Measurements from ENCODE around the gene ATP6AP1.
"Not testable (repeated sequence)": the region's sequence is repeated elsewhere in the genome, so short reads cannot be mapped to it uniquely, and the experiment has no call there.

The ATP6AP1 gene

DNA sequence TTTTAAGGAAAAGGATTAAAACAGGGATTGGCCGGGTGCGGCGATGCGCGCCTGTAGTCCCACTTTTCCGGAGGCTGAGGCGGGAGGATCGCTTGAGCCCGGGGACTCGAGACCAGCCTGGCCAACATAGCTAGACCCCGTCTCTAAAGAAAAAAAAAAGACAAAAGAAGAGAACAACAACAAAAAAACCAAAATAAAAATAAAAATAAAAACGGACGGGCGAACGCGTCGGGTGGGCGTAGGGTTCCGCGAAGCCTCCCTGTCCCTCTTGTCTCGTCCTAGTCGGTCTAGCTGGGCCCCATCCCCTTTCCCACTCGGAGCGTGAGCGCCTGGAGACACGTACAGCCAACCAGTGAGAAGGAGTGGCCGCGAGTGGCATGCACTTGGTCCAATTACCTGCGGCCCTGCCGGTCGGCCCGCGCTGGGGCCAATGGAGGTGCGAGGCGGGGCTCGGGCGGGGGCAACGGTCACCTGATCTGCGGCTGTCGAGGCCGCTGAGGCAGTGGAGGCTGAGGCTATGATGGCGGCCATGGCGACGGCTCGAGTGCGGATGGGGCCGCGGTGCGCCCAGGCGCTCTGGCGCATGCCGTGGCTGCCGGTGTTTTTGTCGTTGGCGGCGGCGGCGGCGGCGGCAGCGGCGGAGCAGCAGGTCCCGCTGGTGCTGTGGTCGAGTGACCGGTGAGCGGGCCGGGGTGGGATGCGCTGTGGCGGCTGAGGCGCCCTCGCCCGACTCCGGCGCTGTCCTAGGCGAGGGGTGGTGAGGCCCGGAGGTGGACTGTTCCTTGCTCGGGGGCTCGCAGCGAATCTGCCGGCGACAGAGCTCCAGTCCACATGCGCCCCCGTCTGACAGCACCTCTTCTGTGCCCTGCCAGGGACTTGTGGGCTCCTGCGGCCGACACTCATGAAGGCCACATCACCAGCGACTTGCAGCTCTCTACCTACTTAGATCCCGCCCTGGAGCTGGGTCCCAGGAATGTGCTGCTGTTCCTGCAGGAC, at the start of gene ATP6AP1:
ATP6AP1 (plus strand) TSS at position 502 of the 996 bp plus-strand sequence; CDS start at position 518, 16 bp downstream.
- in situ Hi-C loops (cut with MboI; ENCODE audit: low sequenced_read_pairs), result no loop called here
- no peaks in the 10 kb centered on the region for H3K9me3 ChIP-seq
- H3K27me3 ChIP-seq (ENCODE audit: low read depth), result no peaks in the 10 kb centered on the region
- peaks cover 26% of the 10 kb centered on the region for H3K36me3 ChIP-seq (replicated peaks)
- peak within 1 kb of the TSS; percentile 63 for H3K4me3 ChIP-seq
- H3K4me1 ChIP-seq, result peaks cover 16% of the 10 kb centered on the region
- peak; percentile 95 to 98 for DNase-seq (ENCODE audit: low spot score in 2 of 2)

DNA sequence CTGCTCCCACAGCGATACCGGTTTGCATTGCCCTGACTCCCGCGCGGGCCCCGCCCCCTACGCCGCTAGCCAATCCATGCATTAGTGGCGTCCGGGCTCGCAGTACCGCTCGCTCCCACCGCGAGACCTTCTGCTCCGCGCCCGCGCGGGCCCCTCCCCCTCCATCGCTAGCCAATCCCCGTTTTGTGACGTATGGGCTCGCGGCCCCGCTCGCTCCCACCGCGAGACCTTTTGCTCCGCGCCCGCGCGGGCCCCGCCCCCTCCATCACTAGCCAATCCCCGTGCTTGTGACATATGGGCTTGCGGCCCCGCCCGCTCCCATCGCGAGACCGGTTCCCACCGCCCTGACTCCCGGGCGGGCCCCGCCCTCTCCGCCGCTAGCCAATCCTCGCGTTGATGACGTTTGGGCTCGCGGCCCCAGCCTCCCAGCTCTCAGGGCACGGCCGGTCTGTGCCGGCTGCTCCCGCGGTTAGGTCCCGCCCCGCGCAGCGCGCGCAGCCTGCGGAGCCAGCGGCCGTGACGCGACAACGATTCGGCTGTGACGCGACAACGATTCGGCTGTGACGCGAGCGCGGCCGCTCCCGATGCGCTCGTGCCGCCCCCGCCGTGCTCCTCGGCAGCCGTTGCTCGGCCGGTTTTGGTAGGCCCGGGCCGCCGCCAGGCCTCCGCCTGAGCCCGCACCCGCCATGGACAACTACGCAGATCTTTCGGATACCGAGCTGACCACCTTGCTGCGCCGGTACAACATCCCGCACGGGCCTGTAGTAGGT, 49.5 kb upstream of the ATP6AP1 start, which contains the start of gene EMD:
EMD (plus strand) TSS at position 497 of the 770 bp plus-strand sequence; CDS start at position 687, 190 bp downstream.
- Histone ChIP-seq H3K4me1 (peaks cover 29% of the 10 kb centered on the region), H3K27me3 (ENCODE audit: low read depth) (no peaks in the 10 kb centered on the region), H3K4me3 (peak within 1 kb of the TSS; percentile 90), H3K36me3 (replicated peaks) (peaks cover 35% of the 10 kb centered on the region), H3K9me3 (no peaks in the 10 kb centered on the region)
- peak; percentile 99 to 100 for DNase-seq (ENCODE audit: low spot score in 2 of 2)
- in situ Hi-C loops (cut with MboI; ENCODE audit: low sequenced_read_pairs), result loop anchor here (25.0 kb wide), 1 partner anchor 383 kb away; the partner anchor contains the start of genes DKC1 and GAB3

DNA sequence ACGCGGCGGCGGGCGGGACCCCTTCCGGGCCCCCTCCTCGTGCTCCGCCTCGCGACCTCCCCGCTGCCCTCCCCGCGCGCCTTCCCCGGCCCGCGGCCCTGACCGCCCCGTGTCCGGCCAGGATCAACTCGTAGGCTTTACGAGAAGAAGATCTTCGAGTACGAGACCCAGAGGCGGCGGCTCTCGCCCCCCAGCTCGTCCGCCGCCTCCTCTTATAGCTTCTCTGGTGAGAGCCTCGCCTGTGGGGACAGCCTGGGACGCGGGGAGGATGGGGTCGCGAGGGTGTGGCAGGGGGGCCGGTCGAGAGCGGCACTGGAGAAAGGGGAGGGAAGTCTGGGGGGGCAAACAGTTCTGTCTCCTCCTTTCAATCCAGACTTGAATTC, 48.9 kb upstream of the ATP6AP1 start:
- H3K4me3 ChIP-seq, result peak overlapping the region; percentile 90
- peaks cover 26% of the 10 kb centered on the region for H3K4me1 ChIP-seq
- in situ Hi-C loops (cut with MboI; ENCODE audit: low sequenced_read_pairs), result loop anchor here (25.0 kb wide), 1 partner anchor 383 kb away; the partner anchor contains the start of genes DKC1 and GAB3
- peaks cover 35% of the 10 kb centered on the region for H3K36me3 ChIP-seq (replicated peaks)
- no peak for DNase-seq (ENCODE audit: low spot score in 2 of 2)
- H3K27me3 ChIP-seq (ENCODE audit: low read depth), result no peaks in the 10 kb centered on the region
- H3K9me3 ChIP-seq, result no peaks in the 10 kb centered on the region

DNA sequence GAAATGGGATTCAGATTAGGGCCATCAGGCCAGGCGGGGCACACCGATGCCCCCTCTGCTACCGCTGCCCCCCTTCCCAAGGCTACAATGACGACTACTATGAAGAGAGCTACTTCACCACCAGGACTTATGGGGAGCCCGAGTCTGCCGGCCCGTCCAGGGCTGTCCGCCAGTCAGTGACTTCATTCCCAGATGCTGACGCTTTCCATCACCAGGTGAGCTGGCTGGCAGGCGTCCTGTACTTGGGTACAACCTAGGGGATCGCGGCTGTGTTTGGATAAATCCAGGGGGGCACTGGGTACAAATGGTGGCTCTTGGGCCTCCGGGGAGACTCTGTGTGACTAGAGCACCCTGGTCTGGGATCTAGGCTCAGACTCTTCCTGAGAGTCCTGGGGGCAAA, 48.3 kb upstream of the ATP6AP1 start:
- Histone ChIP-seq H3K4me1 (peaks cover 21% of the 10 kb centered on the region), H3K27me3 (ENCODE audit: low read depth) (no peaks in the 10 kb centered on the region), H3K9me3 (no peaks in the 10 kb centered on the region), H3K36me3 (replicated peaks) (peaks cover 35% of the 10 kb centered on the region), H3K4me3 (peak overlapping the region; percentile 90)
- no peak for DNase-seq (ENCODE audit: low spot score in 2 of 2)
- in situ Hi-C loops (cut with MboI; ENCODE audit: low sequenced_read_pairs), result loop anchor here (25.0 kb wide), 1 partner anchor 382 kb away; the partner anchor contains the start of genes DKC1 and GAB3

- in situ Hi-C loops (cut with MboI; ENCODE audit: low sequenced_read_pairs), result loop anchor here (25.0 kb wide), 1 partner anchor 382 kb away; the partner anchor contains the start of genes DKC1 and GAB3
- no peaks in the 10 kb centered on the region for H3K27me3 ChIP-seq (ENCODE audit: low read depth)
- H3K36me3 ChIP-seq (replicated peaks), result peaks cover 35% of the 10 kb centered on the region
- no peak for DNase-seq (ENCODE audit: low spot score in 2 of 2)
- no peaks in the 10 kb centered on the region for H3K9me3 ChIP-seq
- peak overlapping the region; percentile 90 for H3K4me3 ChIP-seq
- peaks cover 21% of the 10 kb centered on the region for H3K4me1 ChIP-seq
Measured at GRCh38 chrX:154380787-154381186, 47.7 kb upstream of the ATP6AP1 start.

- peaks cover 21% of the 10 kb centered on the region for H3K4me1 ChIP-seq
- no peaks in the 10 kb centered on the region for H3K9me3 ChIP-seq
- H3K4me3 ChIP-seq, result no peak overlapping the region
- DNase-seq (ENCODE audit: low spot score in 2 of 2), result peak in 1 of 2 experiments; percentile 51
- in situ Hi-C loops (cut with MboI; ENCODE audit: low sequenced_read_pairs), result loop anchor here (25.0 kb wide), 1 partner anchor 381 kb away; the partner anchor contains the start of genes DKC1 and GAB3
- peaks cover 35% of the 10 kb centered on the region for H3K36me3 ChIP-seq (replicated peaks)
- H3K27me3 ChIP-seq (ENCODE audit: low read depth), result no peaks in the 10 kb centered on the region
Measured at GRCh38 chrX:154381271-154381670, 47.2 kb upstream of the ATP6AP1 start.

DNA sequence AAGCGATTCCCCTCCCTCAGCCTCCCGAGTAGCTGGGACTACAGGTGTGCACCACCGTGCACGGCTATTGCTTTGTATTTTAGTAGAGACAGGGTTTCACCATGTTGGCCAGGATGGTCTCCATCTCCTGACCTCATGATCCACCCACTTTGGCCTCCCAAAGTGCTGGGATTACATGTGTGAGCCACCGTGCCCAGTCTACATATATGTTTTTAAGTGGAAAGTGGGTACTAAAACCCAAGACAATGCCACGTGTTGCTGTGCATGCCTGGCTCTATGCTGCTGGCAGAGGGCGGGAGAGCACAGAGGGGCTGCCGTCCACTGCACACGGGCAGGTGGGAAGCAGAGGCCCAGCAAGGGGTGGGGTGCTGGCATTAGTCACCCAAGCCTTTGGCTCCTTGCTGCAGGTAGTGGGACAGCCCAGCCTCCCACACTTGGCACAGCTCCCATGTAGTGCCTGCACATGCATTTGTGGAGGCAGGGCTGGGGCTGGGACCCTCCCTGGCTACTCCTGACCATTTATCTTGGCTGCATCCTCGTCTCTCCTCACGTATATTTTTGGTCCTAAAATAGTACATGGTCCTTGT, 45.9 kb upstream of the ATP6AP1 start:
- no peaks in the 10 kb centered on the region for H3K9me3 ChIP-seq
- in situ Hi-C loops (cut with MboI; ENCODE audit: low sequenced_read_pairs), result loop anchor here (25.0 kb wide), 1 partner anchor 380 kb away; the partner anchor contains the start of genes DKC1 and GAB3
- no peak for DNase-seq (ENCODE audit: low spot score in 2 of 2)
- peaks cover 32% of the 10 kb centered on the region for H3K36me3 ChIP-seq (replicated peaks)
- H3K4me1 ChIP-seq, result peaks cover 21% of the 10 kb centered on the region
- no peak overlapping the region for H3K4me3 ChIP-seq
- H3K27me3 ChIP-seq (ENCODE audit: low read depth), result no peaks in the 10 kb centered on the region

DNA sequence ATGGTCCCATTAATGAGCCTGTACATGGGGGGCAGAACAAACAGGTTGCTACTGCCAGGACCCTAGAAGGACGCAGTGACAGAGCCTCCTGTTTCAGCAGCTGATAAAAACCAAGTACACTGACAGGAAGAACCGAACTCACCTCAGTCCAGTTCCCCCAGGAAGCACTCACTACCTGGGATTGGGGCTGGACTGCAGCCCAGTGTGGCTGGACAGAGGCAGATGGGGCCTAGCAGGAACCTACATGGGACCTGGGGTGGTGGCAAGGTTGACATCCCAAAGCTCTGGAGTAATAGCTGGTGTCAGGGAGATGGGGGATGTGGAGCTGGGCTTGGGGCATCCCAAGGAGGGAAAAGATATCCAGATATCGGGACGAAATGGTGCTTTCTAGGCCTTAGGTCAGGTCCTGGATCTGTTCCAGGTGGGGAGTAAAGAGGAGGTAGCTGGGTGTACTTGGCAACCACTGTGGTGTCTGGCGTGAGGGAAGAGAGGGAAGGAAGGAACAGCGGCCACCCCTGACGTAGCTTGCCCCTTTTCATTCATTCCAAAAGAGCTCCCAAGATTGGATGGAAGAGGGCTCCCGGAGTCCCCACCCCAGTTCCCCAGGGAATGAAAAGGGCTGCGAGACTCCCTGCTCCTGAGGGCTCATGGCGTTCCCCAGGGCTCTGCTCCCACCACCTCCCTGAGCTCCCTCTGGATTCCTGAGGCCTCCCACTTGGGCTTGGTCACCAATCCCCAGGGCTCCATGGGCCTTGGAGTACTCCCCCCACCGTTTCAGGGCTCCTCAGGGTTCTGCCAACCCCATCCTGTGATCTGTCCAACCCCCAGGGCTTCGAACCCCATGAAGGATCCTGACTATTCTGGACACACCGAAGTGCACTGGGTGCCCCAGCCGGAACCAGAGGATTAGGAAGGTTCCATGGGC, 44.9 kb upstream of the ATP6AP1 start:
- no peaks in the 10 kb centered on the region for H3K9me3 ChIP-seq
- in situ Hi-C loops (cut with MboI; ENCODE audit: low sequenced_read_pairs), result loop anchor here (25.0 kb wide), 1 partner anchor 379 kb away; the partner anchor contains the start of genes DKC1 and GAB3
- peaks cover 32% of the 10 kb centered on the region for H3K36me3 ChIP-seq (replicated peaks)
- H3K27me3 ChIP-seq (ENCODE audit: low read depth), result no peaks in the 10 kb centered on the region
- no peak for DNase-seq (ENCODE audit: low spot score in 2 of 2)
- H3K4me3 ChIP-seq, result no peak overlapping the region
- H3K4me1 ChIP-seq, result peaks cover 14% of the 10 kb centered on the region

GRCh38 chrX:154384284-154384892, 44.1 kb upstream of the ATP6AP1 start:
- in situ Hi-C loops (cut with MboI; ENCODE audit: low sequenced_read_pairs), result loop anchor here (25.0 kb wide), 1 partner anchor 378 kb away; the partner anchor contains the start of genes DKC1 and GAB3
- DNase-seq (ENCODE audit: low spot score in 2 of 2), result no peak

DNA sequence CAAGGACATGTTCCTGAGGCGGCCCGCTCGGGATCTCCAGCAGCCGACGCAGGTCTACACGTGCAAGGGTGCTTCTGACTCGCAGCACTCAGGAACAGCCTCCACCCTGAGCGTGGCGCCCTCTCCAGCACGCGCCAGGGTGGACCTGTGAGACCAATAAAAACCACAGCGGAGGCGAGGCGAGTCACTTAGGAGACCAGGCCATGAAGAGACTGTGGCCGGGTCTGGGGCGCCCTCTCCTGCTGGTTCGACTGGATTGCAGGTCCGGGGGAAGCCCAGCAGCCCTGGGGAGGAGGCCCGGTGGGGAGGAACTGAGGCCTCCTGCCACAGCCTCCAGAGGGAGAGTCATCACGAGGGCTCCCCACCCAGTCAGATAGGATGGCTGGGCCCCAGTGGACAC, 40.4 kb upstream of the ATP6AP1 start:
- DNase-seq (ENCODE audit: low spot score in 2 of 2); H3K9me3 ChIP-seq; H3K36me3 ChIP-seq (replicated peaks); H3K4me1 ChIP-seq; H3K27me3 ChIP-seq (ENCODE audit: low read depth); H3K4me3 ChIP-seq: not testable (repeated sequence)
- in situ Hi-C loops (cut with MboI; ENCODE audit: low sequenced_read_pairs), result loop anchor here (25.0 kb wide), 1 partner anchor 374 kb away; the partner anchor contains the start of genes DKC1 and GAB3

More at GRCh38 chrX:154384284-154384892, 44.1 kb upstream of the ATP6AP1 start:
- H3K27me3 ChIP-seq (ENCODE audit: low read depth), result no peaks in the 10 kb centered on the region
- no peaks in the 10 kb centered on the region for H3K9me3 ChIP-seq
- no peak overlapping the region for H3K4me3 ChIP-seq
- H3K36me3 ChIP-seq (replicated peaks), result peaks cover 29% of the 10 kb centered on the region
- peaks cover 14% of the 10 kb centered on the region for H3K4me1 ChIP-seq

GRCh38 chrX:154388649-154389048, 39.8 kb upstream of the ATP6AP1 start:
- in situ Hi-C loops (cut with MboI; ENCODE audit: low sequenced_read_pairs), result loop anchor here (25.0 kb wide), 1 partner anchor 374 kb away; the partner anchor contains the start of genes DKC1 and GAB3
- H3K9me3 ChIP-seq; H3K27me3 ChIP-seq (ENCODE audit: low read depth); H3K36me3 ChIP-seq (replicated peaks); DNase-seq (ENCODE audit: low spot score in 2 of 2); H3K4me3 ChIP-seq; H3K4me1 ChIP-seq: not testable (repeated sequence)

All from HAP-1 (cell line).